HL-60 (cell line): Measurements from ENCODE around the gene MVK.

Source experiments
- DNase-seq, 2 experiments: peaks; one replicate each; pipeline ENCODE4 v3.0.0-alpha.2; 2010 to 2020; ENCODE audit warnings: low read depth in 1 of 2, low spot score in 1 of 2
- H3K27ac ChIP-seq: fragments of 250-450 bp; sonication (Bioruptor Pico); replicated peaks from 2 replicates; pipeline ENCODE4 v1.5.1; 2020; ENCODE audit warnings: mild to moderate bottlenecking, moderate library complexity
- H3K27me3 ChIP-seq: fragments of 250-450 bp; sonication (Bioruptor Pico); 2 replicates; pipeline ENCODE4 v1.5.1; 2021; ENCODE audit warnings: mild to moderate bottlenecking, moderate library complexity; ENCODE audit not compliant: insufficient read depth, poor library complexity, severe bottlenecking
- H3K4me3 ChIP-seq: replicated peaks from 2 replicates; pipeline ENCODE4 v1.5.1; 2011; ENCODE audit warnings: mild to moderate bottlenecking, control low read depth, low read length; ENCODE audit not compliant: insufficient read depth
- CTCF ChIP-seq: IDR thresholded peaks from one replicate; pipeline ENCODE4 v1.5.1; 2011; ENCODE audit warnings: low read length, control low read depth, inconsistent platforms; ENCODE audit not compliant: insufficient read depth
- GABPA ChIP-seq: IDR thresholded peaks from 2 replicates; pipeline ENCODE4 v1.6.1; 2012; ENCODE audit warnings: low read depth
- POLR2AphosphoS5 ChIP-seq: IDR thresholded peaks from 2 replicates; pipeline ENCODE4 v1.6.1; 2012; ENCODE audit warnings: low read depth
- SPI1 ChIP-seq: IDR thresholded peaks from 2 replicates; pipeline ENCODE4 v1.6.1; 2012; ENCODE audit warnings: low read depth, mild to moderate bottlenecking, borderline replicate concordance
- TF ChIP-seq, protein P1 (sequence below): IDR thresholded peaks from 2 replicates; pipeline ENCODE4 v1.6.1; 2012; ENCODE audit warnings: low read depth; ENCODE audit not compliant: insufficient replicate concordance

Gene MVK

DNA sequence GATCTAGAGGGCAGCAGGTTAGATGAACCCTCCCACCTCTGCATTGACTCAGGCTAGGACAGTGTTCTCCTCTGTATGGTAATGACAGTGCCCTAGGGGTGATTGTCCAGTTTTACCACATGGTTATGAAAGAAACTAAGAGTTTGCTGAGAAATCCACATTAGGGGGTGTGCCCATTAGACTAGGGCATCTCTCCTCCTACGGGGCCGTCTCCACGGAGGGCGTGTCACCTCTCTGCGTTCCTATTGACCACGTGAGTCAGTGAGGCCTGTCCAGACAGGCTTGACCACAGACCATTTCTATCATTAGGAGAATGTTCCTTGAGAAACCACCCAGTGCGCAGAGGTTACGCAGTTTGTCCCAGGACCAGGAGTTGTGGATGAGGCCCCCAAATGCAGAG lies 8.3 kb downstream of the MVK start:
- Histone ChIP-seq H3K27me3 (no peaks in the 10 kb centered on the region), H3K27ac (no peak overlapping the region), H3K4me3 (no peak overlapping the region)
- no peak for DNase-seq
- TF ChIP-seq CTCF = no peak
- TF ChIP-seq GABPA = no peak
- TF ChIP-seq, protein P1, sequence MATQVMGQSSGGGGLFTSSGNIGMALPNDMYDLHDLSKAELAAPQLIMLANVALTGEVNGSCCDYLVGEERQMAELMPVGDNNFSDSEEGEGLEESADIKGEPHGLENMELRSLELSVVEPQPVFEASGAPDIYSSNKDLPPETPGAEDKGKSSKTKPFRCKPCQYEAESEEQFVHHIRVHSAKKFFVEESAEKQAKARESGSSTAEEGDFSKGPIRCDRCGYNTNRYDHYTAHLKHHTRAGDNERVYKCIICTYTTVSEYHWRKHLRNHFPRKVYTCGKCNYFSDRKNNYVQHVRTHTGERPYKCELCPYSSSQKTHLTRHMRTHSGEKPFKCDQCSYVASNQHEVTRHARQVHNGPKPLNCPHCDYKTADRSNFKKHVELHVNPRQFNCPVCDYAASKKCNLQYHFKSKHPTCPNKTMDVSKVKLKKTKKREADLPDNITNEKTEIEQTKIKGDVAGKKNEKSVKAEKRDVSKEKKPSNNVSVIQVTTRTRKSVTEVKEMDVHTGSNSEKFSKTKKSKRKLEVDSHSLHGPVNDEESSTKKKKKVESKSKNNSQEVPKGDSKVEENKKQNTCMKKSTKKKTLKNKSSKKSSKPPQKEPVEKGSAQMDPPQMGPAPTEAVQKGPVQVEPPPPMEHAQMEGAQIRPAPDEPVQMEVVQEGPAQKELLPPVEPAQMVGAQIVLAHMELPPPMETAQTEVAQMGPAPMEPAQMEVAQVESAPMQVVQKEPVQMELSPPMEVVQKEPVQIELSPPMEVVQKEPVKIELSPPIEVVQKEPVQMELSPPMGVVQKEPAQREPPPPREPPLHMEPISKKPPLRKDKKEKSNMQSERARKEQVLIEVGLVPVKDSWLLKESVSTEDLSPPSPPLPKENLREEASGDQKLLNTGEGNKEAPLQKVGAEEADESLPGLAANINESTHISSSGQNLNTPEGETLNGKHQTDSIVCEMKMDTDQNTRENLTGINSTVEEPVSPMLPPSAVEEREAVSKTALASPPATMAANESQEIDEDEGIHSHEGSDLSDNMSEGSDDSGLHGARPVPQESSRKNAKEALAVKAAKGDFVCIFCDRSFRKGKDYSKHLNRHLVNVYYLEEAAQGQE = no peak
- TF ChIP-seq SPI1 = no peak

- TF ChIP-seq POLR2AphosphoS5 = no peak
- TF ChIP-seq, protein P1 = no peak
- TF ChIP-seq SPI1 = no peak
- TF ChIP-seq CTCF = no peak
- no peak for TF ChIP-seq GABPA
- no peaks in the 10 kb centered on the region for H3K27me3 ChIP-seq
- H3K27ac ChIP-seq = no peak overlapping the region
- no peak overlapping the region for H3K4me3 ChIP-seq
- no peak for DNase-seq
Measured at GRCh38 chr12:109582636-109583035, 9.0 kb downstream of the MVK start.

GRCh38 chr12:109583733-109584132 lies 10.1 kb downstream of the MVK start:
- no peaks in the 10 kb centered on the region for H3K27me3 ChIP-seq
- TF ChIP-seq, protein P1 = no peak
- TF ChIP-seq CTCF = no peak
- no peak overlapping the region for H3K4me3 ChIP-seq
- no peak overlapping the region for H3K27ac ChIP-seq
- no peak for DNase-seq
